ENCODE data around the gene PDIA2.

GRCh38 chr16:264440-264951, 18.5 kb upstream of the PDIA2 start:
- TF ChIP-seq CTCF (conservative IDR thresholded peaks at IDR 0.05) (no peak), EZH2 (IDR thresholded peaks at IDR 0.05; ENCODE audit: low read depth) (no peak)
